Measurements from ENCODE around the gene GSN. TPM values are rescaled to one million over a fixed set of nuclear protein-coding genes. Genes with fewer than 3 reads are reported as not detected.

Gene GSN
- total RNA-seq, 4 donors from 2014 or later, result 487 to 785 (median 662) TPM

DNA sequence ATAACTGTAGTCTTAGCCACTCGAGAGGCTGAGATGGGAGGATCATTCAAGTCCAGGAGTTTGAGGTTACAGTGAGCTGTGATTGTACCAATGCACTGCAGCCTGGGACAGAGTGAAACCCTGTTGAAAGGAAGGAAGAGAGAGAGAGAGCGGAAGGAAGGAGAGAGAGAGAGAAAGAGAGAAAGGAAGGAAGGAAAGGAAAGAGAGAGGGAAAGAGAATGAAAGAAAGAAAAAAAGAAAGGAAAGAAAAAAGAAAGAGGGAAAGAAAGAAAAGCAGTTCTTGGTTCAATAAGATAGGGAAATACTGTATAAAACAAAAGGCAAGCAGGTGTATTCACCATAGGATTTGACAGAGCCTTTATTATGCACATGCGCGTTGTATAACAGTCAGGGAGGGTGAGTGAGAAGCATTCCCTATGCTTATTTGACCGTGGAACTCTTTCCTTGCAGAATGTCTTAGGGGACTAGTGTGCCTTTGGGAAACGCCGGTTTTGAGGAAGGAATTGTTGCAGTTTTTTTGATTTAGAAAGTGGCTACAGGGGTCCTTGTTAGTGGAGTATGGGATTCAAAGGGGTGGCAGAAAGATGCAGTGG is 42.0 kb downstream of the GSN start:
- H3K36me3 ChIP-seq, result peaks cover 0 to 96% of the 10 kb centered on the region in 2 donors
- peaks cover under 1 to 8% of the 10 kb centered on the region in 2 donors for H3K4me1 ChIP-seq
- no peaks in the 10 kb centered on the region for H3K9me3 ChIP-seq
- intact Hi-C loops (cut with DNase I; ENCODE audit: low total_unique reads) (no loop called here), in situ Hi-C loops (cut with MboI; ENCODE audit: low sequenced_read_pairs in 4 of 4) (loop anchor here (10.0 to 25.0 kb wide), 2 partner anchors 95 to 98 kb away; partner anchors contain the start of gene RAB14 (in 1 of the 4))
- peak overlapping the region in 3 of 4 donors; percentile 2 to 27 (median 7) for H3K27ac ChIP-seq
- H3K4me3 ChIP-seq, result no peak overlapping the region
- H3K27me3 ChIP-seq, result no peaks in the 10 kb centered on the region
- no peak for ATAC-seq
- no peak for TF ChIP-seq POLR2A (IDR thresholded peaks at IDR 0.05)
- TF ChIP-seq, protein P1, sequence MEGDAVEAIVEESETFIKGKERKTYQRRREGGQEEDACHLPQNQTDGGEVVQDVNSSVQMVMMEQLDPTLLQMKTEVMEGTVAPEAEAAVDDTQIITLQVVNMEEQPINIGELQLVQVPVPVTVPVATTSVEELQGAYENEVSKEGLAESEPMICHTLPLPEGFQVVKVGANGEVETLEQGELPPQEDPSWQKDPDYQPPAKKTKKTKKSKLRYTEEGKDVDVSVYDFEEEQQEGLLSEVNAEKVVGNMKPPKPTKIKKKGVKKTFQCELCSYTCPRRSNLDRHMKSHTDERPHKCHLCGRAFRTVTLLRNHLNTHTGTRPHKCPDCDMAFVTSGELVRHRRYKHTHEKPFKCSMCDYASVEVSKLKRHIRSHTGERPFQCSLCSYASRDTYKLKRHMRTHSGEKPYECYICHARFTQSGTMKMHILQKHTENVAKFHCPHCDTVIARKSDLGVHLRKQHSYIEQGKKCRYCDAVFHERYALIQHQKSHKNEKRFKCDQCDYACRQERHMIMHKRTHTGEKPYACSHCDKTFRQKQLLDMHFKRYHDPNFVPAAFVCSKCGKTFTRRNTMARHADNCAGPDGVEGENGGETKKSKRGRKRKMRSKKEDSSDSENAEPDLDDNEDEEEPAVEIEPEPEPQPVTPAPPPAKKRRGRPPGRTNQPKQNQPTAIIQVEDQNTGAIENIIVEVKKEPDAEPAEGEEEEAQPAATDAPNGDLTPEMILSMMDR (IDR thresholded peaks at IDR 0.05 in 4 of 5, conservative IDR thresholded peaks at IDR 0.05 in 1 of 5), result no peak
- DNase-seq, result no peak

DNA sequence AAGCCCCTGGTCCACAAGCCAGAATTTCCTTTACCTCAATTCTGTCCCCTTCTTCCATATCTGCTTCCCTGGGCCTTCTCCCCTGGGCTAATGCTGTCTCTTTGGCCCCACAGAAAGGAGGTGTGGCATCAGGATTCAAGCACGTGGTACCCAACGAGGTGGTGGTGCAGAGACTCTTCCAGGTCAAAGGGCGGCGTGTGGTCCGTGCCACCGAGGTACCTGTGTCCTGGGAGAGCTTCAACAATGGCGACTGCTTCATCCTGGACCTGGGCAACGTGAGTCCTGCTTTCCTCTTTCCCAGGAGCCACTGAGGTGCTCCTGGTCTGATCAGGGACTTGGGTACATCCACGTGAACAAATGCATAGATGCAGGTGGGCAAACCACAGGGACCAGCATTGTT is 42.6 kb downstream of the GSN start:
- no peak for ATAC-seq
- no peak overlapping the region for H3K4me3 ChIP-seq
- intact Hi-C loops (cut with DNase I; ENCODE audit: low total_unique reads), result no loop called here
- H3K9me3 ChIP-seq, result no peaks in the 10 kb centered on the region
- peaks cover 0 to 4% of the 10 kb centered on the region in 2 donors for H3K4me1 ChIP-seq
- TF ChIP-seq POLR2A (IDR thresholded peaks at IDR 0.05), result no peak
- TF ChIP-seq, protein P1 (IDR thresholded peaks at IDR 0.05 in 4 of 5, conservative IDR thresholded peaks at IDR 0.05 in 1 of 5), result no peak
- no peak overlapping the region for H3K27ac ChIP-seq
- in situ Hi-C loops (cut with MboI; ENCODE audit: low sequenced_read_pairs in 4 of 4), result loop anchor here (10.0 to 25.0 kb wide), 2 partner anchors 96 to 98 kb away; partner anchors contain the start of gene RAB14 (in 1 of the 4)
- peak in 1 of 2 donors; percentile 5 for DNase-seq
- H3K27me3 ChIP-seq, result no peaks in the 10 kb centered on the region
- H3K36me3 ChIP-seq, result peaks cover 0 to 96% of the 10 kb centered on the region in 2 donors

DNA sequence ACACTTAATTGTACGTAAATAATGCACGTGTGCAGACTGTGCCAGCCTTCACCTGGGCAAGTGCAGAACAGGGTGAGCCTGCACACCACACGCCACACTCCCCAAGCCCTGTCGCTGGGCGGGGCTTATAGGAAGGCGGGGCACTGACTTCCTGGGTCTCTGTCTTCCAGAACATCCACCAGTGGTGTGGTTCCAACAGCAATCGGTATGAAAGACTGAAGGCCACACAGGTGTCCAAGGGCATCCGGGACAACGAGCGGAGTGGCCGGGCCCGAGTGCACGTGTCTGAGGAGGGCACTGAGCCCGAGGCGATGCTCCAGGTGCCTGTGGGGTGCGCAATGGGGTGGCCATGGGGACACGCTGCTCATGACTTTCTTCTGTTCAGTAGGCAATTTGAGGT is 44.2 kb downstream of the GSN start:
- DNase-seq (no peak), ATAC-seq (no peak)
- intact Hi-C loops (cut with DNase I; ENCODE audit: low total_unique reads), result no loop called here
- Histone ChIP-seq H3K36me3 (peaks cover 0 to 92% of the 10 kb centered on the region in 2 donors), H3K4me3 (no peak overlapping the region), H3K27ac (no peak overlapping the region), H3K4me1 (peaks cover 0 to 9% of the 10 kb centered on the region in 2 donors), H3K27me3 (no peaks in the 10 kb centered on the region), H3K9me3 (no peaks in the 10 kb centered on the region)
- no peak for TF ChIP-seq POLR2A (IDR thresholded peaks at IDR 0.05)
- TF ChIP-seq, protein P1 (IDR thresholded peaks at IDR 0.05 in 4 of 5, conservative IDR thresholded peaks at IDR 0.05 in 1 of 5), result no peak
- in situ Hi-C loops (cut with MboI; ENCODE audit: low sequenced_read_pairs in 4 of 4), result loop anchor here (10.0 to 25.0 kb wide), 2 partner anchors 97 to 100 kb away; partner anchors contain the start of gene RAB14 (in 1 of the 4)

DNA sequence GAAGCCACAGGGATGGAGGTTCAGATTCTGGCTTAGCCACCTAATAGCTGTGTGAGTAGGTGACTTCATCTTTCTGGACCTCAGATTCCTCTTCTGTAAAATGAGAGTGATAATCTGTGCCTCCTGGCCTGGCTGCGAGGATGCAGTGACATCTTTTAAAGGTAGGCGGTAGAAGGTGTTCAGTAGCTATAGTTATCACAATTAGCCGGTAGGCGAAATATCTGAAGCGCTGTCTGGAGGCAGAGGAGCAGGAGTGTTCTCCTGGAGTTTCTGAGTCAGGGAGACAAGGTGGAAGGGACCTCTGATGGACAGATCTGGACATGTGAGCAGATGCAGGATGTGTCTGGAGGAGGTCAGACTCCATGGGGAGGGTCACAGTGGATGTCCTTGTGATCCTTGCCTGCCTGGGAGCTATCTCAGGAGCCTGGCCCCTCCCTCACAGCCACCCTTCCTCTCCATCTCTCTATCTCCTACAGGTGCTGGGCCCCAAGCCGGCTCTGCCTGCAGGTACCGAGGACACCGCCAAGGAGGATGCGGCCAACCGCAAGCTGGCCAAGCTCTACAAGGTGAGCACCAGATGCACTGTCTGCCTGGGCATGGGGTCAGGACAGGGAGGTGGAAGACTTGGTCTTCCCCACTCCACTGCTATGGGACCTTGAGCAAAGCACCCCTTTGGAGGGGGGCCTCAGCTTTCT is 45.6 kb downstream of the GSN start:
- H3K9me3 ChIP-seq, result no peaks in the 10 kb centered on the region
- no peaks in the 10 kb centered on the region for H3K27me3 ChIP-seq
- no peak overlapping the region for H3K4me3 ChIP-seq
- H3K27ac ChIP-seq, result no peak overlapping the region
- intact Hi-C loops (cut with DNase I; ENCODE audit: low total_unique reads), result no loop called here
- in situ Hi-C loops (cut with MboI; ENCODE audit: low sequenced_read_pairs in 4 of 4), result loop anchor here (10.0 to 25.0 kb wide), 2 partner anchors 99 to 101 kb away; partner anchors contain the start of gene RAB14 (in 1 of the 4)
- DNase-seq (no peak), ATAC-seq (no peak)
- TF ChIP-seq, protein P1 (IDR thresholded peaks at IDR 0.05 in 4 of 5, conservative IDR thresholded peaks at IDR 0.05 in 1 of 5), result no peak
- no peak for TF ChIP-seq POLR2A (IDR thresholded peaks at IDR 0.05)
- H3K36me3 ChIP-seq, result peaks cover 0 to 91% of the 10 kb centered on the region in 2 donors
- peaks cover 0 to 17% of the 10 kb centered on the region in 2 donors for H3K4me1 ChIP-seq
